NOMO-1 treated with DMSO at 0.1 percent for 48 hours (cell line): ENCODE measurements around the gene C1QTNF5.

Experiments
- DNase-seq: peaks from one replicate; lab custom pipeline; 2025; ENCODE audit not compliant: unreplicated experiment; lab: John Stamatoyannopoulos, UW

C1QTNF5 gene

GRCh38 chr11:119297938-119298337 is 42.7 kb downstream of the C1QTNF5 start:
- no peak for DNase-seq

GRCh38 chr11:119295178-119295577 is 45.5 kb downstream of the C1QTNF5 start:
- DNase-seq: no peak

- DNase-seq: no peak
These were observed 47.2 kb downstream of the C1QTNF5 start for GRCh38 chr11:119293461-119293860.

GRCh38 chr11:119290894-119291497 is 49.7 kb downstream of the C1QTNF5 start:
- no peak for DNase-seq
